Upper lobe of right lung (tissue), 1 donor: ENCODE measurements around the gene HIPK2. TPM values are rescaled to one million over a fixed set of nuclear protein-coding genes. Genes with fewer than 3 reads are reported as not detected.

ENCODE experiments used
- ATAC-seq: fragments of 200-7000 bp; cut with Tn5 transposase; one replicate; pipeline ENCODE4 v1.9.1; 2020; ENCODE audit warnings: mild to moderate bottlenecking, moderate library complexity
- DNase-seq: peaks from one replicate; pipeline ENCODE4 v3.0.0-alpha.2; 2020
- H3K27ac ChIP-seq: fragments of 200-600 bp; one replicate; pipeline ENCODE4 v1.8.0; 2022
- H3K27me3 ChIP-seq: fragments of 200-600 bp; one replicate; pipeline ENCODE4 v1.8.0; 2022; ENCODE audit warnings: mild to moderate bottlenecking
- H3K36me3 ChIP-seq: fragments of 200-600 bp; one replicate; pipeline ENCODE4 v1.8.0; 2022
- H3K4me1 ChIP-seq: fragments of 200-600 bp; one replicate; pipeline ENCODE4 v1.8.0; 2022
- H3K4me3 ChIP-seq: fragments of 200-600 bp; one replicate; pipeline ENCODE4 v1.8.0; 2022; ENCODE audit warnings: mild to moderate bottlenecking
- H3K9me3 ChIP-seq: fragments of 200-600 bp; one replicate; pipeline ENCODE4 v1.8.0; 2022
- CTCF ChIP-seq: fragments of 200-600 bp; IDR thresholded peaks from one replicate; pipeline ENCODE4 v1.8.0; 2022; ENCODE audit warnings: antibody characterized with exemption
- intact Hi-C: fragments of 100-400 bp; cut with DNase I; formaldehyde crosslinking; loops from one replicate; pipeline ENCODE4 v1.11.0; 2022
- total RNA-seq: library from RNA; stranded (reverse); fragmentation: NEBNext Ultra II Directional; extraction: Animal tissue kit (Norgen Biotek cat#: 25700); gene quantifications from one replicate; pipeline ENCODE4 v1.2.1, GENCODE V29; 2021
- donor health status: DM: no; HTN: yes; CAD: no; lungs with severe emphysema.

HIPK2 gene
- total RNA-seq, 1 donor from 2014 or later, result 64.3 TPM

DNA sequence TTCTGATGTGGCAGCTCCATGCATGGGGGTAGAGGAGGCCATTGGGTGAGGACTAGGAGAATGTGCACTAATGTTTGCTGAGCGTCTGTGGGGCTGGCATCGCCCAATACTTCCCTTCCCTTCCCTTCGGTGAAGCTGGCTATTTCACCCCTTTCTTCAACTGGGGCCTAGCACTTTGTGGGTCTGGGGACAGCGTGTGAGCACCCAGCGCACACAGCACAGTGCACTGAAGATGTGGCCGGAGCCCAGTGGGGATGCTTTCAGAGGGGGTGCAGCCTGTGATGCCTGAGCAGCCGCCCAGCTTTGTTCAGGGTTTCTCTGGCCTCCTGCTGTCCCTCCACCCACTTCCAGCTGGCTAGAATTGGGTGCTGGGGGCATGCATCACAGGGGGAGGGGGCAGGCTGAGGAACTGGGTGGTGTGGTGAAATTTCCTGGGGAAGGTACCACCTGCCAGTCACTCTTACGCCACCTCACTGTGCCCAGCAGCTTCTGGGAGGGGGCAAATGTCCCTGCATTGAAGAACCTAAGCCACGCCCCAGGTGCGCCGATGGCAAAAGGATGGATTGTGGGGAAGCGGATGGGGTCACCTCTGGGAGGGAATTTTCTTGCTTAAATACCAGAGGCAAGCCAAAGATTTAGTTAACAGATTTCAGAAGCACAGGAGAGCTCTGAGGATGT lies 208.8 kb downstream of the HIPK2 start:
- no peak for ATAC-seq
- H3K4me1 ChIP-seq, result no peaks in the 10 kb centered on the region
- H3K27me3 ChIP-seq, result no peaks in the 10 kb centered on the region
- no peak overlapping the region for H3K4me3 ChIP-seq
- TF ChIP-seq CTCF, result no peak
- no peak overlapping the region for H3K27ac ChIP-seq
- peaks cover 28% of the 10 kb centered on the region for H3K36me3 ChIP-seq
- H3K9me3 ChIP-seq, result no peaks in the 10 kb centered on the region
- no peak for DNase-seq
- intact Hi-C loops, result no loop called here

GRCh38 chr7:139568346-139568675 lies 209.5 kb downstream of the HIPK2 start:
- H3K36me3 ChIP-seq, result peaks cover 21% of the 10 kb centered on the region
- ATAC-seq (no peak), DNase-seq (no peak)
- H3K4me1 ChIP-seq, result no peaks in the 10 kb centered on the region
- no peaks in the 10 kb centered on the region for H3K27me3 ChIP-seq
- intact Hi-C loops, result no loop called here
- TF ChIP-seq CTCF, result no peak
- no peak overlapping the region for H3K27ac ChIP-seq
- H3K9me3 ChIP-seq, result no peaks in the 10 kb centered on the region
- H3K4me3 ChIP-seq, result no peak overlapping the region

- no peaks in the 10 kb centered on the region for H3K27me3 ChIP-seq
- H3K4me3 ChIP-seq, result no peak overlapping the region
- ATAC-seq, result no peak
- H3K36me3 ChIP-seq, result peaks cover 16% of the 10 kb centered on the region
- no peak overlapping the region for H3K27ac ChIP-seq
- no peak for TF ChIP-seq CTCF
- H3K9me3 ChIP-seq, result no peaks in the 10 kb centered on the region
- intact Hi-C loops, result no loop called here
- no peaks in the 10 kb centered on the region for H3K4me1 ChIP-seq
- DNase-seq, result no peak
Measured at GRCh38 chr7:139567647-139568345, 210.0 kb downstream of the HIPK2 start.

DNA sequence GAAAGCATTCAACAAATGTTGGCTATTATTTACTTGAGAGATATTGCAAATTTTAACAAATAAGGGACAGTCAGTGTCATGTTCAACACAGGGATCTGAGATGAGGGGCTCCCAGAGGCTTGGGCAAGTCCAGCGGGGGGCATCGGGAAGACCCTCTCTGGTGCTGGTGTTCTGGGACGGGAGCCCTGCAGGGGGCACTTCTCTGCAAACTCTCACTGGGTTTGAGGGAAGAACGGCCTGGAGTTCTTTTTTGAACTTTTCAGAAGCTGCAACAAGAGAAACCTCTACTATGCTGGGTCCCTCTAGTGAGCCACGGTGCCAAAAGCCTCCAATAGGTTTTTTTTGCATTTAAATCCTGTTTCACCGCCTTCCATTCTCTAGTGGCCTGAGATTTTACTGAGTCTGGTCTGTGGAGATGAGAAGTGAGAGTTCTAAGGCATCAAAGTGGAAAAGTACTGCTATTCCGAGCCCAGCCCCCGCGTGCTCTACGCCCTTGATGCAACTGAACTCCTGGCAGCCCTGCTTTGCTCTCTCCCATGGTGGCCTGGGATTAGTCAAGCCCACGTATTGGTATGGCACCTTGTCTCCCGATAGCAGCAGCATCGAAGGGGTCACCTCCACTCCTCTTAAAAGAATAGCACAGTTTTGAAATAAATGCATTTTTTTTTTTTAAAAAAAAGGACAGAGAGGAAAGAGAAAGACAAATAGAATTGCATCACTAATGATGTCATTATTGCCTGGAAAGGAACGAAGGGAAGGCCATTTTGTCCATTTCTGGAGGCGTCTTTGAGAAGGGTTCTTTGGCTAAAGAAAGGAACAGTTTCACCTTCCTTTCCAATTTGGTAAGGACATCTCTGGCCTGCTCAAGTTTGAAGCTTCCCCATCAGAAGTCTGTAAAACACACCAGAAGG lies 210.8 kb downstream of the HIPK2 start:
- H3K27ac ChIP-seq, result no peak overlapping the region
- H3K9me3 ChIP-seq, result no peaks in the 10 kb centered on the region
- no peak for DNase-seq
- H3K4me1 ChIP-seq, result no peaks in the 10 kb centered on the region
- no peak overlapping the region for H3K4me3 ChIP-seq
- no peaks in the 10 kb centered on the region for H3K27me3 ChIP-seq
- no peak for TF ChIP-seq CTCF
- peaks cover 13% of the 10 kb centered on the region for H3K36me3 ChIP-seq
- no peak for ATAC-seq
- intact Hi-C loops, result no loop called here

DNA sequence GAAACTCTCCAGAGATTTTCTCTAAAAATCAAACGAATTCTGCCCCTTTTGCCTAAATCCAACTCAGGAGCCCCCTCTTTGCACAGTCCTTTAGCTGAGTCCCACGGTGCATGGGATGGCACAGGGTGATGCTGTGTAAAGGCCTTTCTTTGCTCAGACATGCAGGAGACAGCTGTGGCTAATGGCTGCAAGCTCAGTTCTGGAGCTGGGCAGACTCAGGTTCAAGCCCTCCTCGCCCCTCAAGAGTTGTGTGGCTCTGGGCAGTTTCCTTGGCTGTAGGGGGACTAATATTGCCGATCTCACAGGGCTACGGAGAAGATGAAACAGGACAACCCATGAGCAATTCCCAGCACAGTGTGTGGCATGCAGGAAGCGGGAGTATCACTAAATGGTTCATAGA lies 211.7 kb downstream of the HIPK2 start:
- H3K27ac ChIP-seq, result no peak overlapping the region
- H3K9me3 ChIP-seq, result no peaks in the 10 kb centered on the region
- intact Hi-C loops, result no loop called here
- DNase-seq, result no peak
- no peaks in the 10 kb centered on the region for H3K27me3 ChIP-seq
- peaks cover 5% of the 10 kb centered on the region for H3K36me3 ChIP-seq
- no peak for TF ChIP-seq CTCF
- no peaks in the 10 kb centered on the region for H3K4me1 ChIP-seq
- no peak for ATAC-seq
- H3K4me3 ChIP-seq, result no peak overlapping the region
